SKM-1 treated with dmso at 0.1 percent for 144 hours (cell line): ENCODE measurements around the gene NR2F6.

Experiments used
- DNase-seq: peaks from one replicate; lab custom pipeline; 2025; ENCODE audit not compliant: unreplicated experiment; lab: John Stamatoyannopoulos, UW

Gene NR2F6

DNA sequence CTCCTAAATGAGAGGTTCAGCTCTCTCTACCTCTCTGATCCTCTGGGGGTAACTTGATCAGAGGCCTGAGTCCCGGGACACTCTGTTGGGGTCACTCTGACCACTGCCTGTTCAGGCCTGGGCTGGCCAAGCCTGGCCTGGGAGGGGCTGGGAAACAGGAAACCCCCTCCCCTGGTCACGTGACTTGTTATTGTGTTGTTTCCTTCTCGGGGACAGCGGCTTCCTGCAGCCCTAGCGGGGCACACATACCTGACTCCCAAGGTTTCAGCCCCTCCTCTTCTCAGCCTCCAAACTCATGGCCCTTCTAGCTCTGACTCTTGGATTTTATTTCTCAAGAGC lies 18.9 kb upstream of the NR2F6 start, which contains the start of gene USHBP1:
USHBP1 (minus strand) TSS at position 105 of the 339 bp plus-strand sequence. CDS start 446 bp downstream, outside the sequence.
- no peak for DNase-seq

DNA sequence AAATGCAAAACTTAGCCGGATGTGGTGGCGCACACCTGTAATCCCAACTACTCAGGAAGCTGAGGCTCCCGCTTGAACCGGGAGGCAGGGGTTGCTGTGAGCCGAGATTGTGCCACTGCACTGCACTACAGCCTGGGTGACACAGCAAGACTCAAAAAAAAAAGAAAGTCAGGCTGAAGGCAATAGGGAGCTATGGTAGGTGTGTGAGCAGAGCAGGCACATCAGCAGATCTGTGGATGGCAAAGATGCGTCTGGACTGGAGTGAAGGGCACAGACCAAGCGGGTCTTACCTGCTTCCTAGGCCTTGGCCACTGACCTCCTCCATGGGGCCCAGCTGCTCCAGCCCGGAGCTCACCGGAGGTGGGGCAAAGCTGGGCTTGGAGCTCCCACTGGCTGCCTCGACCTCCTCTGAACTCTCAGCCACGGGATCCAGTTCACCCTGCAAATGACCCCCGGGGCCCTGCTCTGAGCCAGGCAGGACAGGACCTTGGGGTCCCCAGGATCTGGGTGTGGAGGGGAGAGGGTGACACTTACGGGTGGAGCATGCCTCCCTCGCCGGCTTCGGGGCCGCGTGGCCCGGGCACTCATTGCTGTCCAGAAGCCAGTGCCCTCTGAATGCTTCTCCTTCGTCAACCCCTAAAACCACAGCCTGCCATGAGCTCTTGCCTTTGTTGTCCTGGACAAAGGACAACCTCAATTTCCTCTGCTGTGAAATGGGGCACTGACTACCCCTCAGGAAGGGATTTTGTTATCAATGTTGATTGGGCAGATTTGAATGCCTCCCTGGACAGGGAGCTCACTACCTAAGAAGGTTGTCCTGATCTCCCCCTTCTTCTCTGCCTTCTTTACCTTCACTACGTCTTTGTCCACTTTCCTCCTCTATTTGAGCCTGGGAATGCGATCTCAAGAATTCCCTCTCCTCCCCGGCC lies 18.3 kb upstream of the NR2F6 start:
- no peak for DNase-seq

DNA sequence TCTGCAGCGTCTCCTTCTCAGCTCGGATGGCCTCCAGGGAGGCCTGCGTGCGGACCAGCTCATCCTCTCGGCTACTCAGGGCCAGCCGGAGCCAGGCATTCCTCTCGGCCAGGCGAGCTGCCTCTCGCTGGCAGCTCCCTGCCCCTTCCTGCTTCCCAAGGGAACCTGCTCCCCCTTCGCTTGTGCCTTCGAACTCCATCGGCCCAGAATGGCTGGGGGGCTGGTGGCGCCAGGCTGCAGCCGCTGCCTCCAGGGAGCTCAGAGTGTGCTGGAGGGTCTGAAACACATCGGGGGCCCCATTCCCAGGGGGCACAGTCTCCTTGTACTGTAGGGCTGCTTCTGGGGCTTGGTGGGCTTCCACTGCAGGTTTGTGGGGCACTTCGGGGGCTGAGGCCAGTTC lies 16.8 kb upstream of the NR2F6 start:
- no peak for DNase-seq

DNA sequence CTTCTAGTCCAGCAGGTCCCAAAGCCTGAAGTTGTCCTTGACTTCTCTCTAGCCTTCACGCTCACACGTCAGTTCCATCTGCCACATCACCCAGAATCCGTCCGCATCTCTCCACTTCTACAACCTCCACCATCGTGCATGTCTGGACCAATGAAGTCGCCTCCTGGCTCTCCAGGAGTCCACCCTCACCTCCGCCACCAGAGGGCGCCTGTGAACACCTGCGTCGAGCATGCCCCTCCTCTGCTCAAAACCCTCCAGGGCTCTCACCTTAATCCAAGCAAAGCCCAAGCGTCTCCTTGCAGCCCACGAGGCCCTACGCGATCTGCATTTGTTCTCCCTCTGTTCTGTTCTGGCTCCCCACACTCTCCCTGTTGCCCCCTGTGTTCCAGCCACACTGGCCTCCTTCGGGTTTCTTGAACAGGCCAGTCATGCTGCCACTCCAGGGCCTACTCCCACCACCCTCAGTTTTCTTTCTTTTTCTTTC lies 15.2 kb upstream of the NR2F6 start:
- DNase-seq = peak; percentile 89

DNA sequence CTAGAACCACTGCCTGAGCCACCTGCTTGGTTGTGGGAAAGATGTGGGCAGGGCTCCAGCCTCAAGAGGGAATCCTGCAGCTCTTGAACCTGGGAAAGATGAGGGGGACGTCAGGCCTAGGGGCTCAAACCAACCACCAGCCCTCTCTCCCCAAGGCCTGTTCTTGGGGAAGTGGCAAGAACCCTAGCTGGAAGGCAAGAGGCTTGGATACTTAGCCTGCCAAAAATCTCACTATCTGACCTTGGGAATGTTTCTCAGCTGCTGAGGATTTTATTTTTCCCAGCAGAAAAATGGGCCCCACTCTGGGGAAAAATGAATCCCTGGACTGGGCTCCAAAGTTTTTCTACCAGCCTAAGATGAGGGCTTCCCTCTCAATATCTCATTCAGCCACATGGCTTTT lies 14.2 kb upstream of the NR2F6 start:
- no peak for DNase-seq

DNA sequence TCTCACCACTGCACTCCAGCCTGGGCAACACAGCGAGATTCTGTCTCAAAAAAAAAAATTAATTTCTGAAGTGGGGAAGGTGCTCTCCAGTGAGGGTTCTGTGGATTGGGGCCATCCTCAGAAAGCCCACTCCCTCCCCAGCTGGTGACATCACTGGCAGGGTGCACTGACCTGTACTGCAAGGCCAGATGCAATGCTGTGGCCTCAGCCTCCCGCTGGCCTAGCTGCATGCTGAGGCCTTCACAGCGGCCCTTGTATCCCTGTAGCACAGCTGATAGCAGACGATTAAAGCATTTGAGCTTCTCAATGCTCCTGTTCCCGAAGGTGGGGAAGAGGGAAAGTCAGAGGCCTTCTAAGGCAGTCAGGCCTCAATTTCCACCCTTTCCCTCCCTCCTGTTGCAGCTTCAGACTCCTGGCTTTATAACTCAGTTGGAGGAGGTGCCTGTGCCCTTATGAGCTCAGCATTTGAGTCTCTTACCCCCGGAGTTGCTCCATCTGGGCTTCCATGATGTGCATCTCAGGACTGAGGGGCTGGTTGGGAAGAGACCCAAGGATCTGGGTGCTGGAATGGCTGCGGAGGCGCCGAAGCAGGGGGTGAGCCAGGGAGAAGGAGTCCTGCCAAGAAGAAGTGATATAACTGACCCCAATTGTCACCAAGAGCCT lies 13.5 kb upstream of the NR2F6 start:
- no peak for DNase-seq

DNA sequence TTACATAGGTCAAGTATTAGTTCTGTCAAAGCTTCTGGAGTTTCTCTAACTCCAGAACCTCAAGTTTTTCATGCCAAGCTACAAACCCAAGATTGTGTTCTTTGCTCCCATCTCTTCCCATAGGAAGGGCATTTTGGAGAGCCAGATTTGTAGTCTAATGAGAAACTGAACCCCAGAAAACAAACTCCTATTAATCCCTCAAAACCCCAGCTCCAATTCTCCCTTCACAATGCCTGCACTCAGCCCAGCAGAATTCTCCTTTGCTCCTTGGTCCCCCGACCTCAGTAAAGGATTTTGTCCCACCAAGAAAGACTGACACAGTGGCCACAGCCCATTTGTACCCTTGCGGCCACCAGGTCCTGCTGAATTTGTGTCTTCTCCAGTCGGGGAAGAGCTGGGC lies 10.4 kb upstream of the NR2F6 start:
- no peak for DNase-seq

DNA sequence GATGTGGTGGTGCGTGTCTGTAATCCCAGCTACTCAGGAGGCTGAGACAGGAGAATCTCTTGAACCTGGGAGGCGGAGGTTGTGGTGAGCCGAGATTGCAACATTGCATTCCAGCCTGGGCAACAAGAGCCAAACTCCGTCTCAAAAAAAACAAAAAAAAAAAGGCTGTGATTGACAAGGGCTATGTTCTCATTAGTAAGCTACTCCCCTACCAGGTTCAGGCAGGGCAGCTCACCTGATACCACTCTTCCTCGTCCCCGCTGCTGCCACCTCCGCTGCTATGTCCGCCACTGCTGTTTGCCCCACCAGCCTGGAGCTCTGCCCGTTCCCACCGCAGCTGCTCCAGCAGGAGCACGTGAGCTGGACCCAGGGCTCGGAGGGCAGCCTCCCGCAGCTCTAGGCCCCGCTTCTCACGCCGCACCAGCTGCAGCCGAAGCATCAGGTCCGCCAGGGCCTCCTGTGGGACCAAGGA lies 9.5 kb upstream of the NR2F6 start:
- DNase-seq = no peak

DNA sequence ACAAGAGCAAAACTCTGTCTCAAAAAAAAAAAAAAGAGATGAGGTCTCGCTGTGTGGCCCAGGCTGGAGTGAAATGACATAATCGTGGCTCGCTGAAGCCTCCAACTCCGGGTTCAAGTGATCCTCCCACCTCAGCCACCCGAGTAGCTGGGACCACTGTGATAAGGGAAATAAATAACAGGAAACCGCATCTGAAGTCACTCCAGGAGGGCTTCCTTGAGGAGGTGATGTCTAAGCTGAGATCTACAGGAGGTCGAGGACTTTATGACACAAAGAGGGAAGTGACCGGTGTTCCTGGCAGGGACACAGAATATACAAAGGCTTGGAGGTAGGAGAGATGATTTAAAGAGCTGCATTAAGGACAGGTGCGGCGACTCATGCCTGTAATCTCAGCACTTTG lies 8.9 kb upstream of the NR2F6 start:
- no peak for DNase-seq

DNA sequence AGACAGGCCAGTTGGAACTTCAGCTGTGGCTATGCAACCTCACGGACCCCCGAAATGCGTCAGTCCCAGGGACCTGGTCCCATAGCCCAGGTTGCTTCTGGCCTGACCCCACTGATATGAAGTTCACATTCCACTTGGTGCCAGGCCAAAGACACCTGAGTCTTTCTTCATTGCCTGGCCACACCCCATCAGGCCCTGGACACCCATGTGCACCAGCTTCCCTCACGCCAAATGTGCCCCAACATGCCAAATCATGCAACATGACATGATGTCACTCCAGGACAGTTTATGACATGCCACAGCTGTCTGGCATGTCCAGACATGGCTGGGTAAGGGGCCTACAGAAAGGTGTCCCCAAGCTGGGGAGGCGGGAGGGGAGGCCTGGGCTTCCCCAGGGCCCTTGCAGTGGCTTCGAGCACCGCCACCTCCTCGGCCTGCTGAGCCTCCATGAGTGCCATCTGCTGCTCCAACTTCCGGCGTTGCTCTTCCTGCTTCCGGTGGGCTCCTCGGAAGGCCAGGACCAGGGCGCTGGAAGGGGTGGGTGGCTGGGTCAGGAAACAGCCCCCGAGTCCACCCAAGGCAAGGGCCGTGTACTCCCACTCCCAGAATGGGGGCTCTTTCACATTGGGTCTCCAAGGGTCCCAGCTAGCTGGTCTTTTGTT lies 4.3 kb upstream of the NR2F6 start:
- DNase-seq = no peak

DNA sequence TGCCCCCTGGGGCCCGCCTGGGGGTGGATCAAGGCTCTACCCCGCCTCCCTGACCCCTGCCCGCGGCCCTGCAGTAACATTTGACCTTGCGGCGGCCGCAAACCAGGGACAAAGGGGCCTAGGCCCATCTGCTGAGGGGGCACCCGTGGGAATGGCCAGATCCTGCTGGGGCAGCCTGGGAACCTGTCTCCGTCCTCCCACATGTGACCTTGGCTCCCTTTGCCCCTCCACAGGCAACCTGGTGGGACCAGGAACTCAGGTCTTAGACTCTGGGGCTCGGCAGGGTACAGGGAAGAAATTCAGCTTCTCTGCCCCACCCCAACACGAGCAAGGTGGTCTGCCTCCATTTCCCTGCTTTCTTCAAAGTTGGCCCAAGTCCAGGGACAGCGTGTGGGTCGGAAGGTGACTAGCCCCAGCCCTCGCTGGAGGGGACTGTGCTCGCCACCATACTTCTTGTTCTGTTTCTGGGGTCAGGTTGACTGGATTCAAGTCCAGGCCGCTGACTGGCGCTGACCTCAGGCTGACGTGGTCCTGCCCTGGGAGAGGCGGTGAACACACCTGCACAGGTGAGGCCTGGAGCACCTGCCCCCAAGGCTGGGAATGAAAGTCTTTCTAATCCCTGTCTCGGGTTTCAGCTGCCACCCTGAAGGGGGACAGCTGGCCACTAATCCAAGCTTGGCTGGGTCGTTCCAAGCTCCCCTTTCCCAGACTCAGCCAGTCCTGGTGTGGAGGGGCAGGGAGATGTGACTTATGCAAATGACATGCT lies 2.5 kb upstream of the NR2F6 start:
- no peak for DNase-seq

DNA sequence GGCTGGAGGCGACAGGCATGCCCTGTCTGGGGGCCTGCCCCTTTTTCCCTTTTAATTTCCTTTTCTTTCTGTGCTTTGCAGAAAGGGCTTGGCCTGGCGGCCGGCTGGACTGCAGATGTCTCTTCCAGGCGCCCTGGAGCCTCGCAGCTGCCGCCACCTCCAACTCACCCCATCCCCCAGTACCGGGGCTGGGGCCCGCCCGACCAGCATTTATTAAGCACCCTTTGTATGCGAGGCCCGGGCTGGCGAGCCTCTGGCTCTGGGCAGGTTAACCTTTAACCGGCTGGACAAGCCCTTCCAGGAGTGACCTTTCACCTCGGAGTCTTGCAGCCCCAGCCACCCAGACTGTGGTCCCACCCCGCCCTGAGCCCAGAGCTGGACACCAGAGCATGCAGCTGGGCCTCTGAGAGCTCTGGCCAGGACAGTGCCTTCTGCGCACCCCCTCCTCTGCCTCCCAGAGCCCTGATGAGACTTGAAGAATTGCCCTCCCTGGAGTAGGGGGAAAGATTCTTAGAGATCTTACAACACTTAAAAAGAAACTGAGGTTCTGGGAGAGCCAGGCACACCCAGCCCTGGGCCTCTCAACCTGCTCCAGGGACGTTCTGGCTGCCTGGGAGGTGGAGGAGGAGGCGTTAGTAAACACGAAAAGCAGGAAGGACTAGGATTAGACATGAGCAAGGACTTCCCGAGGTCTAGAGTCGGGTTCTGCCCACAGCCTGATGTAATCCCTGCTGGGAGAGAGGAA lies 1.1 kb upstream of the NR2F6 start:
- DNase-seq = no peak

DNA sequence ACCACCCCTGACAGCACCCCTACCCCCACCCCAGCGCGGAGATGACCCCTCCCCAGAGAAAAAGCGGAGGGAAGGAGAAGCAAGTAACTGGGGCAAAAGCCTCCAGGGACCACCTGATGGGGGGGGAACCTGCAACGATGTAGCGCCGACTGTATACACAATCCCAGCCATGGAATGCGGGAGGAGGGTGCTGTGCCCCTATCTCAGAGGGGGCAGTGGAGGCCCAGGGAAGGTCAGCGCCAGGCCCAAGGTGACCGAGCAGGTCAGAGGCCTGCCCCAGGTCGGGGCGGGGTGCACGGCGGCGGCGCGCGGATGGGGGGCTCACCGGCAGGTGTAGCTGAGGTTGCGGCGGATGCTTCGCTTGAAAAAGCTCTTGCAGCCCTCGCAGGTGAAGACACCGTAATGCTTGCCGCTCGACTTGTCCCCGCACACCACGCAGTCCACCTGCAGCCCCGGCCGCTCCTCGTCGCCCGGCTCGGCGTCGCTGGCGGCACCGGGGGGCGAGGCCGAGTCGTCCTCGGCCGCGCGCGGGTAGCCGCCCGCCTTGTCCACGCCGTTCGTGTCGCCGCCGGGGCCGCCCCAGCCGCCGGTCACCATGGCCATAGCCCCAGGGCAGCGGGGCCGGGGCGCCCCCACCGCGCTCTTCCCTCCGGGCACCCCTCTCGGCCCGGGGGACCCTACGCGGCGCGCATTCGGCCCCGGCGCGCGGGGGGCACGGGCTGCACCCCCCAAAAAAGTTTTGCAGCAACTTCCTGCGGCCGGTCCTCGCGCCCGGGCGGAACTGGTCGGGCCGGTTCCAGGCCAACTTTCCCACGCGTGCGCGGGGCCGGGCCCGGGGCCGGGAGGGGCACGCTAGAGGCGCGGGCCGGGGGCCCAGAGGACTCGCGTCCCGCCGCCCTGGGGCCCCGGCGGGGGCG lies 843 bp downstream of the NR2F6 start:
- no peak for DNase-seq

DNA sequence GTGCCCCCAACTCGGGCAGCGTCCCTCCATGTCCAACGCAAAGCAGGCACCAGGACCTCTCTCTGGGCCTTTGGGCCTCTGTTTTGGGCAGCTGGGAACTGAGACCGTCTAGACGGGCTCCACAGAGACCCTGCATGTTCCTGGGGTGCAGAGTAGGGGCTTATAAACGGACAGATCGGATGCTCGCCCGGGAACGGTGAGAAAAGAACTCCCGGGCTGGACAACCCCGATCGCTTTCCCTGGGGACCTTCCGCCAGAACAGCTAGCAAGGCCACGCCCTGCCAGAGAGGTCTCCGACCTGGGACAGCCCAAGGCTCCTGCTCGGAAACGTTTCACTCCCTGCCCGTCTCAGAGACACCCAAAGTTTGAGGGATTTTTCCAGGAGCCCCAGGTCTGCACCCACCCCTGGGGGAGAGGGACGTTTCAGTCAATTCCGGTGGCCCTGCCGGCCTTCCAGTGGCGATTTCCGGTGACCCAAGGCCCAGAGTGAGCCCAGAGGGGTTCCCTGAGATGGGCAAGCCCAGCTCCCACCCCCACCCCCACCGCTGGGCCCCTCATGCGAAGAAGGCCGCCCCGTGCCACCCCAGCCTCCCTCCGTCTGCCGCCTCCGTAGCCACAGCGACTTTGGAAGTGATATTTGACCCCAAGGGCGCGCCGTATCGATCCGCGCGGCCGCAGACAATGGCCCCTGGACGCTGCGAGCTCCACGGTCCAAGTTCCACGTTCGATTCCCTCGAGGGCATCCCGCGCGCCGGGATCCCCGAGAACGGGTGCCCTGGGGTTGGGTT lies 1.7 kb downstream of the NR2F6 start:
- DNase-seq = no peak

DNA sequence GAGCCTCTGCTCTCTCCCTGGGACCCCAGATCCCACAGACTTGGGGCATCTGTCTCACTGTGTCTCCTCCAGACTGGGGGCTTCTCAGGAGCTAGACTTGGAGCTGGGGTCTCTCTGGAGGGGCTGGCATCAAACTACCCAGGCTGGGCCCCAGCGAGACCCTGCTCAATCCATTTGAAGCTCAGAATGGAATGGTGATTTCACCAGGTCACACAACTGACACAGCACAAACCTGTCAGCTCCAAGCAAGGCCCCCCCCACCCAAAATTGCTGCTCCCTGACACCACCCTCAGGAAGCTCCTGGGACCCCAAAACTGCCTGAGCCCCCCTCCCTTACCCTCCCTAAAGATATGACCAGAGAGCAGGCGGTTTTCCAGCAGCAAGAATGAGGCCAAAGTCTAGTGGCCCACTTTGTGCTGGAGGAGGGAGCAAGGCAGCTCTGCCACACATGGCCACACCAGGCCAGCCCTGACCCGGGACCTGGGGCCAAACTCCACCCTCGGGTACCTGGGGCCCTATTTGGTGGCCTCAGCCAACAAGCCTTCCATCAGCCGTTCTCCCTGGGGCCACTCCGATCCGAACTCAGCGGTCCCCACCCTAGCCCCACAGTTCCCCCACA lies 2.4 kb downstream of the NR2F6 start:
- DNase-seq = no peak

DNA sequence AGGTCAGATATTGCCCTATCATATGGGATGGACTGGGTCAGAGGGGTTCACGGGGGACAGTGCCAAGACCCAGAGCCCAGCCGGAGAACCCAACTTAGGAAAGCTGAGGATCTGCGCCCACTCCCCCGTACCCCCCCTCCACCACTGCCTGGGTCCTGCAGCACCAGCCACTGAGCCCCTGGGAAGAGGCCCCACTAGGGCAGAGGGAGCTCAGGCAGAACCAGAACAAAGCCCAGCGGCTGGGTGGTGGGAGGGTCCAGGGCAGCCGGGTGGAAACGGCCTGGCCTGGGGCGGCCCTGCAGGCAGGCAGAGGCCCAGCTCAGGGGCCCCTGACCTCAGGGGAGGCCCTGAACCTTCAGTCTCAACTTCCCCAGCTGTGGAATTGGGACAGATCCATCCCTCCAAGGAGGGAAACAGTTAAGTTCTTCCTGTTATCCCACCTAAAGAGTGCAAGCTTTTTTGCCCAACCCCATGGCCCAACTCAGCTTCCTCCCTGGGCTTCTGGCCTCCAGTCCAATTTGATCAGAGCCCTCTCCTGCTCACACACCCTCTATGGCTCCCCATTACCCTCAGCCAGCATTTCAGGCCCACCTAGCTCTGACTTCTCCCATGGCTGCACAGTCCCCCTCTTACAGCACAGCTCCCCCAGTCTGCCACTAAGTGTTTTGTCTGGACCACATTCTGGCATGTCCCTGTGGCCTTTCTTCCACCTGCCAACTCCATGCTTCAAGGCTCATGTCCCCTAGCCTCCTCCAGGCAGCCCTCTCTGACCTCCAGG lies 3.1 kb downstream of the NR2F6 start:
- DNase-seq = no peak

DNA sequence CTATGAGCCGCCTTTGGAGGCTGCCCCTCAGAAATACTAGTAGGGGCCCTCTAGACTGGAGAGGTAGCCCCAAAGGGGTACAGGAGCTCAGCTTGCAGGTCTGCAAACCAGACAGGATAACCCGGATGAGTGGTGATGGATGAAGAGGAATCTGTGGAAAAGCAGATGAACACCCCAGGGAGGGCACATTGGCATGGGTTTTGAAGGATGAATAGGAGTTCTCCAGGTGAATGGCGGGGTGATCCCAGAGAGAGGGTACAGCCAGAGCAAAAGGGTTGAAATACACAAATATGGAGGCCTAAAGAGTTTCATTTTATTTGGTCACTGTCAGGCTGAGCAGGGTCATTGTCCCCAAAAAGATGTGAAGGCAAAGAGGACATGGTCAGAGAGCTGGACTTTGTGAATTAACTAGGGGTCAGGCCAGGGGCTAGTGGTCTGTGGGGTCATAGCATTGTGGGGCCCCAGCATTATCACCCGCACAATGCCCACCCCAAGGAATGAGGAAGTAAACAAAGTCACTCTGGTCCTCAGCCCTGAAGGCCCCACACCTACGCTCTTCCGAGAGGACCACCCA lies 4.8 kb downstream of the NR2F6 start:
- no peak for DNase-seq
